Hepatocyte (in vitro differentiated cells): ENCODE data around the gene PAPPA. TPM values are rescaled to one million over a fixed set of nuclear protein-coding genes. Genes with fewer than 3 reads are reported as not detected.

Experiments used
- DNase-seq: peaks from one replicate; pipeline ENCODE4 v3.0.0-alpha.2; 2016; ENCODE audit warnings: low spot score
- H2AFZ ChIP-seq: fragments of 200-600 bp; sonication (generic); 2 replicates; pipeline ENCODE4 v1.6.0; 2016; ENCODE audit warnings: antibody characterized with exemption, mild to moderate bottlenecking
- H3K27ac ChIP-seq: fragments of 200-600 bp; sonication (generic); 2 replicates; pipeline ENCODE4 v1.5.1; 2016; ENCODE audit warnings: mild to moderate bottlenecking
- H3K27me3 ChIP-seq: fragments of 200-600 bp; sonication (generic); 2 replicates; pipeline ENCODE4 v1.6.1; 2016
- H3K36me3 ChIP-seq: fragments of 200-600 bp; sonication (generic); replicated peaks from 2 replicates; pipeline ENCODE4 v1.5.1; 2016; ENCODE audit warnings: low read depth; ENCODE audit not compliant: insufficient read depth
- H3K4me1 ChIP-seq: fragments of 200-600 bp; sonication (generic); 2 replicates; pipeline ENCODE4 v1.5.1; 2016; ENCODE audit warnings: mild to moderate bottlenecking, moderate library complexity; ENCODE audit not compliant: insufficient read depth
- H3K4me2 ChIP-seq: fragments of 200-600 bp; sonication (generic); 2 replicates; pipeline ENCODE4 v1.6.0; 2016
- H3K4me3 ChIP-seq: fragments of 200-600 bp; sonication (generic); 2 replicates; pipeline ENCODE4 v1.5.1; 2016; ENCODE audit warnings: mild to moderate bottlenecking
- H3K79me2 ChIP-seq: fragments of 200-600 bp; sonication (generic); 2 replicates; pipeline ENCODE4 v1.6.0; 2017; ENCODE audit warnings: mild to moderate bottlenecking
- H3K9me2 ChIP-seq: fragments of 200-600 bp; sonication (generic); replicated peaks from 2 replicates; pipeline ENCODE4 v1.6.0; 2017; ENCODE audit warnings: mild to moderate bottlenecking; ENCODE audit not compliant: insufficient read depth
- H3K9me3 ChIP-seq: fragments of 200-600 bp; sonication (generic); 2 replicates; pipeline ENCODE4 v1.5.1; 2016; ENCODE audit warnings: low read depth, mild to moderate bottlenecking
- H4K20me1 ChIP-seq: fragments of 200-600 bp; sonication (generic); 2 replicates; pipeline ENCODE4 v1.6.0; 2016; ENCODE audit warnings: mild to moderate bottlenecking; ENCODE audit not compliant: insufficient read depth, poor library complexity, severe bottlenecking
- CTCF ChIP-seq: fragments of 200-600 bp; sonication (generic); IDR thresholded peaks from 2 replicates; pipeline ENCODE4 v1.5.1; 2016; ENCODE audit warnings: antibody characterized with exemption, mild to moderate bottlenecking; ENCODE audit not compliant: poor library complexity
- EZH2 ChIP-seq: fragments of 200-600 bp; sonication (generic); IDR thresholded peaks from 2 replicates; pipeline ENCODE4 v1.6.1; 2016; ENCODE audit warnings: antibody characterized with exemption, mild to moderate bottlenecking, borderline replicate concordance
- EZH2phosphoT487 ChIP-seq: fragments of 200-600 bp; sonication (generic); IDR thresholded peaks from one replicate; pipeline ENCODE4 v1.6.1; 2018; ENCODE audit warnings: antibody characterized with exemption, mild to moderate bottlenecking, low read depth, moderate library complexity; ENCODE audit not compliant: unreplicated experiment, severe bottlenecking
- WGBS: methylation state at CpG from one replicate; pipeline ENCODE4 v1.1.6; 2016; ENCODE audit warnings: low lambda C conversion rate; ENCODE audit errors: missing lambda C conversion rate; 5-methylcytosine and 5-hydroxymethylcytosine counted together
- polyA plus RNA-seq: library from polyadenylated mRNA; unstranded; fragments of >200 nt; fragmentation: Nextera tagmentation; extraction: Ambion mirVana; gene quantifications from 2 replicates; pipeline ENCODE4 v1.2.1, GENCODE V29; 2016
- total RNA-seq: library from RNA; depleted of rRNA; stranded (reverse); fragments of >200 nt; gene quantifications from 2 replicates; pipeline ENCODE4 v1.2.3, GENCODE V29; 2014

Gene PAPPA
- total and polyA plus RNA-seq, 2 experiments from 2014 or later = 2.8 to 12.3 TPM

GRCh38 chr9:116380496-116380995 is 227.0 kb downstream of the PAPPA start:
- H2AFZ ChIP-seq = no peak overlapping the region
- no peaks in the 10 kb centered on the region for H3K4me1 ChIP-seq
- no peaks in the 10 kb centered on the region for H3K36me3 ChIP-seq
- no peak for DNase-seq
- no peaks in the 10 kb centered on the region for H4K20me1 ChIP-seq
- no peak overlapping the region for H3K27ac ChIP-seq
- no peaks in the 10 kb centered on the region for H3K9me3 ChIP-seq
- no peaks in the 10 kb centered on the region for H3K27me3 ChIP-seq
- TF ChIP-seq EZH2 = no peak
- TF ChIP-seq EZH2phosphoT487 = no peak
- TF ChIP-seq CTCF = no peak
- H3K4me2 ChIP-seq = no peak overlapping the region
- H3K9me2 ChIP-seq = no peaks in the 10 kb centered on the region
- H3K4me3 ChIP-seq = no peak overlapping the region
- H3K79me2 ChIP-seq = no peaks in the 10 kb centered on the region

GRCh38 chr9:116381350-116381749 is 227.8 kb downstream of the PAPPA start:
- no peak for TF ChIP-seq EZH2phosphoT487
- no peak for TF ChIP-seq CTCF
- no peak for TF ChIP-seq EZH2
- Histone ChIP-seq H2AFZ (no peak overlapping the region), H3K9me2 (no peaks in the 10 kb centered on the region), H3K36me3 (no peaks in the 10 kb centered on the region), H3K27ac (no peak overlapping the region), H3K4me1 (no peaks in the 10 kb centered on the region), H3K4me2 (no peak overlapping the region), H4K20me1 (no peaks in the 10 kb centered on the region), H3K9me3 (no peaks in the 10 kb centered on the region), H3K4me3 (no peak overlapping the region), H3K79me2 (no peaks in the 10 kb centered on the region), H3K27me3 (no peaks in the 10 kb centered on the region)
- WGBS = 80% methylated on average over 2 of the region's 2 CpGs
- no peak for DNase-seq

GRCh38 chr9:116382053-116382452 is 228.5 kb downstream of the PAPPA start:
- Histone ChIP-seq H3K9me2 (no peaks in the 10 kb centered on the region), H3K4me2 (no peak overlapping the region), H3K36me3 (no peaks in the 10 kb centered on the region), H4K20me1 (no peaks in the 10 kb centered on the region), H2AFZ (no peak overlapping the region), H3K9me3 (no peaks in the 10 kb centered on the region), H3K4me3 (no peak overlapping the region), H3K27me3 (no peaks in the 10 kb centered on the region), H3K79me2 (no peaks in the 10 kb centered on the region), H3K27ac (no peak overlapping the region), H3K4me1 (no peaks in the 10 kb centered on the region)
- TF ChIP-seq EZH2 = no peak
- TF ChIP-seq EZH2phosphoT487 = no peak
- TF ChIP-seq CTCF = no peak
- DNase-seq = no peak
- WGBS = 82% methylated on average over 4 of the region's 4 CpGs

- Histone ChIP-seq H3K9me2 (no peaks in the 10 kb centered on the region), H3K27ac (no peak overlapping the region), H3K4me1 (no peaks in the 10 kb centered on the region), H3K9me3 (no peaks in the 10 kb centered on the region), H3K79me2 (no peaks in the 10 kb centered on the region), H3K4me2 (no peak overlapping the region), H4K20me1 (no peaks in the 10 kb centered on the region), H3K27me3 (no peaks in the 10 kb centered on the region), H2AFZ (no peak overlapping the region), H3K4me3 (no peak overlapping the region), H3K36me3 (no peaks in the 10 kb centered on the region)
- WGBS = 86% methylated on average over 5 of the region's 5 CpGs
- TF ChIP-seq CTCF (no peak), EZH2 (no peak), EZH2phosphoT487 (no peak)
- DNase-seq = no peak
These were observed 229.5 kb downstream of the PAPPA start for GRCh38 chr9:116383133-116383532.
